ENCODE measurements around the gene EXOSC5.
"Not testable (repeated sequence)": the region's sequence is repeated elsewhere in the genome, so short reads cannot be mapped to it uniquely, and the experiment has no call there.

EXOSC5 gene

GRCh38 chr19:41364524-41365391 lies 32.4 kb downstream of the EXOSC5 start:
- peak in 1 of 2 donors; percentile 57 for DNase-seq

- peak; percentile 95 to 97 for DNase-seq
Measured at GRCh38 chr19:41363753-41364523, 33.2 kb downstream of the EXOSC5 start, which contains the start of gene B9D2. Gene B9D2, minus strand, starts transcription at chr19:41364149. Its CDS starts 630 bp downstream, at chr19:41363519.

- no peak for DNase-seq
Measured at GRCh38 chr19:41363371-41363752, 33.8 kb downstream of the EXOSC5 start.

- no peak for DNase-seq
Measured at GRCh38 chr19:41362143-41362847, 34.9 kb downstream of the EXOSC5 start.

- no peak for DNase-seq
Measured at GRCh38 chr19:41359741-41360140, 37.4 kb downstream of the EXOSC5 start.

- no peak for DNase-seq
Measured at GRCh38 chr19:41357746-41358145, 39.4 kb downstream of the EXOSC5 start.

- DNase-seq: peak in 1 of 2 donors; percentile 45
Measured at GRCh38 chr19:41356984-41357739, 40.0 kb downstream of the EXOSC5 start.

- no peak for DNase-seq
Measured at GRCh38 chr19:41355802-41356201, 41.4 kb downstream of the EXOSC5 start.

- no peak for DNase-seq
Measured at GRCh38 chr19:41355035-41355434, 42.1 kb downstream of the EXOSC5 start.

- DNase-seq: no peak
Measured at GRCh38 chr19:41354343-41354953, 42.7 kb downstream of the EXOSC5 start.

- DNase-seq: peak; percentile 72 to 86
Measured at GRCh38 chr19:41353466-41354342, 43.5 kb downstream of the EXOSC5 start, which contains the start of gene TGFB1. Gene TGFB1, minus strand, starts transcription at chr19:41353922. Its CDS starts 878 bp downstream, at chr19:41353044.

GRCh38 chr19:41352609-41353465 lies 44.3 kb downstream of the EXOSC5 start:
- DNase-seq: peak; percentile 48 to 68

- no peak for DNase-seq
Measured at GRCh38 chr19:41352279-41352608, 44.9 kb downstream of the EXOSC5 start.

GRCh38 chr19:41351339-41352245 lies 45.6 kb downstream of the EXOSC5 start:
- DNase-seq: peak; percentile 62 to 87

- peak in 1 of 2 donors; percentile 70 for DNase-seq
Measured at GRCh38 chr19:41350735-41351338, 46.3 kb downstream of the EXOSC5 start.

GRCh38 chr19:41346916-41347315 lies 50.2 kb downstream of the EXOSC5 start:
- not testable (repeated sequence) for DNase-seq

GRCh38 chr19:41344162-41344561 lies 53.0 kb downstream of the EXOSC5 start:
- DNase-seq: no peak
